ENCODE data around the gene ACTG1. TPM values are rescaled to one million over a fixed set of nuclear protein-coding genes. Genes with fewer than 3 reads are reported as not detected.

Gene ACTG1
- total RNA-seq, 5 donors from 2014 or later (not counting 1 experiment from before 2014, with no cell fraction given) = 1,183 to 1,383 (median 1,262) TPM

- WGBS (ENCODE audit: insufficient coverage) = 6% methylated on average over 83 of the region's 87 CpGs
- Mint-ChIP-seq H3K27me3 (peaks cover 6 to 10% of the 10 kb centered on the region in 2 donors), H3K27ac (no peak overlapping the region), H3K36me3 (no peaks in the 10 kb centered on the region), H3K4me1 (peaks cover 4 to 9% (median 4%) of the 10 kb centered on the region in 3 donors), H3K4me3 (peak overlapping the region; percentile 39 to 49 (median 45)), H3K9me3 (no peaks in the 10 kb centered on the region)
- no peaks in the 10 kb centered on the region for H3K36me3 ChIP-seq (ENCODE audit: control insufficient read depth in 2 of 2, extremely low read depth in 1 of 2, insufficient read depth in 1 of 2, low read length in 1 of 2)
- peak overlapping the region; percentile 44 to 49 for H3K4me3 ChIP-seq (ENCODE audit: control insufficient read depth in 1 of 2, extremely low read depth in 1 of 2, low read length in 1 of 2)
- peak; percentile 44 to 85 (median 68) for DNase-seq
- H3K27me3 ChIP-seq (replicated peaks in 1 of 2; ENCODE audit: control insufficient read depth in 2 of 2, extremely low read depth in 1 of 2, insufficient read depth in 2 of 2, low read length in 1 of 2) = peaks cover 0 to 59% of the 10 kb centered on the region in 2 experiments
- ATAC-seq (replicated peaks in 1 of 4) = peak; percentile 78 to 85 (median 84)
- H3K27ac ChIP-seq (ENCODE audit: low read length) = no peak overlapping the region
- H3K4me1 ChIP-seq (ENCODE audit: control insufficient read depth in 1 of 2, extremely low read depth in 1 of 2, insufficient read depth in 2 of 2, low read length in 2 of 2) = peaks cover 0 to 34% of the 10 kb centered on the region in 2 experiments
- POLR2A ChIA-PET = no interaction called here
- no peaks in the 10 kb centered on the region for H3K9me3 ChIP-seq
- CTCF ChIA-PET = no interaction called here
Observed at GRCh38 chr17:81487487-81488275, 24.9 kb downstream of the ACTG1 start.

GRCh38 chr17:81487089-81487486, 25.5 kb downstream of the ACTG1 start:
- Histone ChIP-seq H3K36me3 (ENCODE audit: control insufficient read depth in 2 of 2, extremely low read depth in 1 of 2, insufficient read depth in 1 of 2, low read length in 1 of 2) (no peaks in the 10 kb centered on the region), H3K9me3 (no peaks in the 10 kb centered on the region), H3K4me1 (ENCODE audit: control insufficient read depth in 1 of 2, extremely low read depth in 1 of 2, insufficient read depth in 2 of 2, low read length in 2 of 2) (peaks cover 0 to 40% of the 10 kb centered on the region in 2 experiments), H3K4me3 (ENCODE audit: control insufficient read depth in 1 of 2, extremely low read depth in 1 of 2, low read length in 1 of 2) (no peak overlapping the region), H3K27ac (ENCODE audit: low read length) (no peak overlapping the region), H3K27me3 (replicated peaks in 1 of 2; ENCODE audit: control insufficient read depth in 2 of 2, extremely low read depth in 1 of 2, insufficient read depth in 2 of 2, low read length in 1 of 2) (peaks cover 0 to 60% of the 10 kb centered on the region in 2 experiments)
- ChIA-PET POLR2A (no interaction called here), CTCF (no interaction called here)
- peaks cover 4 to 13% (median 7%) of the 10 kb centered on the region in 3 donors for H3K4me1 Mint-ChIP-seq
- peak overlapping the region; percentile 39 to 49 (median 45) for H3K4me3 Mint-ChIP-seq
- no peaks in the 10 kb centered on the region for H3K36me3 Mint-ChIP-seq
- WGBS (ENCODE audit: insufficient coverage) = 100% methylated on average over 1 of the region's 10 CpGs
- H3K27me3 Mint-ChIP-seq = peaks cover 6 to 14% of the 10 kb centered on the region in 2 donors
- DNase-seq (no peak), ATAC-seq (replicated peaks in 1 of 4) (no peak)
- no peaks in the 10 kb centered on the region for H3K9me3 Mint-ChIP-seq
- no peak overlapping the region for H3K27ac Mint-ChIP-seq

GRCh38 chr17:81486199-81486810, 26.3 kb downstream of the ACTG1 start:
- H3K4me3 Mint-ChIP-seq = peak overlapping the region in 1 of 3 donors; percentile 21
- DNase-seq (no peak), ATAC-seq (replicated peaks in 1 of 4) (no peak)
- Histone ChIP-seq H3K9me3 (no peaks in the 10 kb centered on the region), H3K27ac (ENCODE audit: low read length) (no peak overlapping the region), H3K27me3 (replicated peaks in 1 of 2; ENCODE audit: control insufficient read depth in 2 of 2, extremely low read depth in 1 of 2, insufficient read depth in 2 of 2, low read length in 1 of 2) (peaks cover 0 to 64% of the 10 kb centered on the region in 2 experiments), H3K4me3 (ENCODE audit: control insufficient read depth in 1 of 2, extremely low read depth in 1 of 2, low read length in 1 of 2) (no peak overlapping the region), H3K36me3 (ENCODE audit: control insufficient read depth in 2 of 2, extremely low read depth in 1 of 2, insufficient read depth in 1 of 2, low read length in 1 of 2) (no peaks in the 10 kb centered on the region), H3K4me1 (ENCODE audit: control insufficient read depth in 1 of 2, extremely low read depth in 1 of 2, insufficient read depth in 2 of 2, low read length in 2 of 2) (peaks cover 0 to 46% of the 10 kb centered on the region in 2 experiments)
- POLR2A ChIA-PET = no interaction called here
- CTCF ChIA-PET = no interaction called here
- H3K27ac Mint-ChIP-seq = peak overlapping the region in 1 of 2 donors; percentile 16
- H3K4me1 Mint-ChIP-seq = peaks cover 7 to 18% (median 7%) of the 10 kb centered on the region in 3 donors
- H3K27me3 Mint-ChIP-seq = peaks cover 9 to 18% of the 10 kb centered on the region in 2 donors
- H3K9me3 Mint-ChIP-seq = no peaks in the 10 kb centered on the region
- H3K36me3 Mint-ChIP-seq = no peaks in the 10 kb centered on the region
- WGBS (ENCODE audit: insufficient coverage) = 40% methylated on average over 5 of the region's 17 CpGs

- peak; percentile 67 to 81 (median 68) for ATAC-seq (replicated peaks in 1 of 4)
- no peak overlapping the region for H3K27ac Mint-ChIP-seq
- H3K4me1 ChIP-seq (ENCODE audit: control insufficient read depth in 1 of 2, extremely low read depth in 1 of 2, insufficient read depth in 2 of 2, low read length in 2 of 2) = peaks cover 0 to 49% of the 10 kb centered on the region in 2 experiments
- peaks cover 7 to 18% (median 7%) of the 10 kb centered on the region in 3 donors for H3K4me1 Mint-ChIP-seq
- H3K36me3 Mint-ChIP-seq = no peaks in the 10 kb centered on the region
- peak overlapping the region; percentile 39 to 72 (median 45) for H3K4me3 Mint-ChIP-seq
- peak; percentile 65 to 91 (median 83) for DNase-seq
- no peaks in the 10 kb centered on the region for H3K9me3 ChIP-seq
- peaks cover 0 to 66% of the 10 kb centered on the region in 2 experiments for H3K27me3 ChIP-seq (replicated peaks in 1 of 2; ENCODE audit: control insufficient read depth in 2 of 2, extremely low read depth in 1 of 2, insufficient read depth in 2 of 2, low read length in 1 of 2)
- ChIA-PET POLR2A (no interaction called here), CTCF (interaction anchor here (0.5 to 1.1 kb wide), 11 partner anchors 34 to 1197 kb away, joined by 3 to 7 read pairs (median 4); partner anchors contain the start of genes CEP131 (in 1 of the 2), FAAP100 (in 1 of the 2) and SLC38A10 (in 1 of the 2))
- WGBS (ENCODE audit: insufficient coverage) = 8% methylated on average over 60 of the region's 60 CpGs
- no peaks in the 10 kb centered on the region for H3K9me3 Mint-ChIP-seq
- no peak overlapping the region for H3K27ac ChIP-seq (ENCODE audit: low read length)
- no peaks in the 10 kb centered on the region for H3K36me3 ChIP-seq (ENCODE audit: control insufficient read depth in 2 of 2, extremely low read depth in 1 of 2, insufficient read depth in 1 of 2, low read length in 1 of 2)
- H3K27me3 Mint-ChIP-seq = peaks cover 14 to 26% of the 10 kb centered on the region in 2 donors
- H3K4me3 ChIP-seq (ENCODE audit: control insufficient read depth in 1 of 2, extremely low read depth in 1 of 2, low read length in 1 of 2) = peak overlapping the region; percentile 34 to 68
Observed at GRCh38 chr17:81484195-81484979, 28.2 kb downstream of the ACTG1 start.

GRCh38 chr17:81483862-81484194, 28.8 kb downstream of the ACTG1 start:
- peaks cover 14 to 28% of the 10 kb centered on the region in 2 donors for H3K27me3 Mint-ChIP-seq
- peaks cover 0 to 65% of the 10 kb centered on the region in 2 experiments for H3K27me3 ChIP-seq (replicated peaks in 1 of 2; ENCODE audit: control insufficient read depth in 2 of 2, extremely low read depth in 1 of 2, insufficient read depth in 2 of 2, low read length in 1 of 2)
- H3K36me3 Mint-ChIP-seq = no peaks in the 10 kb centered on the region
- 13% methylated on average over 31 of the region's 32 CpGs for WGBS (ENCODE audit: insufficient coverage)
- H3K9me3 Mint-ChIP-seq = no peaks in the 10 kb centered on the region
- H3K36me3 ChIP-seq (ENCODE audit: control insufficient read depth in 2 of 2, extremely low read depth in 1 of 2, insufficient read depth in 1 of 2, low read length in 1 of 2) = no peaks in the 10 kb centered on the region
- H3K4me1 ChIP-seq (ENCODE audit: control insufficient read depth in 1 of 2, extremely low read depth in 1 of 2, insufficient read depth in 2 of 2, low read length in 2 of 2) = peaks cover 0 to 49% of the 10 kb centered on the region in 2 experiments
- H3K4me3 Mint-ChIP-seq = peak overlapping the region; percentile 39 to 72 (median 45)
- POLR2A ChIA-PET = no interaction called here
- ATAC-seq (replicated peaks in 1 of 4) (peak in 2 of 4 experiments; percentile 0 to 17), DNase-seq (peak in 1 of 35 experiments; percentile 28)
- H3K9me3 ChIP-seq = no peaks in the 10 kb centered on the region
- H3K27ac Mint-ChIP-seq = no peak overlapping the region
- peak overlapping the region; percentile 34 to 68 for H3K4me3 ChIP-seq (ENCODE audit: control insufficient read depth in 1 of 2, extremely low read depth in 1 of 2, low read length in 1 of 2)
- CTCF ChIA-PET = interaction anchor here in 1 of 2 donors (0.7 kb wide), 1 partner anchor 261 kb away, joined by 4 read pairs; the partner anchor contains the start of gene CEP131
- H3K27ac ChIP-seq (ENCODE audit: low read length) = no peak overlapping the region
- peaks cover 7 to 18% (median 7%) of the 10 kb centered on the region in 3 donors for H3K4me1 Mint-ChIP-seq

Data from T-cell (primary cell).